ENCODE data around the gene HIVEP3. TPM values are rescaled to one million over a fixed set of nuclear protein-coding genes. Genes with fewer than 3 reads are reported as not detected.

Gene HIVEP3
- total RNA-seq, 1 donor from 2014 or later, result 5.8 TPM

DNA sequence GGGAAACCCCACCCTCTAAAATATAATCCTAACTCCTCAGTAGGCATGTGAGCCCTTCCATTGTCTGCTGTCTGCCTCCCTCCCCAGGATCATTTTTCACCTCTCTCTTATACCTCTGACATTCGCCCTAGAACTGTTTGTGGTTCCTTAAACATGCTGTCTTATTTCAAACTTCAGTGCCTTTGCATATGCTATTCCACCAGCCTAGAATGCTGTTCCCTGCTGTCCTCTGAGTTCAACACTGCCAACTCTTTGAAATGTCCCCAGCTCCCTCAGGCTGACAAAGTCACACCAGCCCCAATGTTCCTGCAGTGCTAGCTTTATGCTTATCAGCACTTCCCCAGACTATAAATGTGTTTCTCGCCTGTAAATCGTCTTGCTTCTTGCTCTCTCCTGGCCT is 119.5 kb downstream of the HIVEP3 start:
- no peaks in the 10 kb centered on the region for H3K36me3 ChIP-seq (ENCODE audit: control insufficient read depth, insufficient read depth, low read length)
- DNase-seq (ENCODE audit: low read depth), result no peak
- TF ChIP-seq, protein P1, sequence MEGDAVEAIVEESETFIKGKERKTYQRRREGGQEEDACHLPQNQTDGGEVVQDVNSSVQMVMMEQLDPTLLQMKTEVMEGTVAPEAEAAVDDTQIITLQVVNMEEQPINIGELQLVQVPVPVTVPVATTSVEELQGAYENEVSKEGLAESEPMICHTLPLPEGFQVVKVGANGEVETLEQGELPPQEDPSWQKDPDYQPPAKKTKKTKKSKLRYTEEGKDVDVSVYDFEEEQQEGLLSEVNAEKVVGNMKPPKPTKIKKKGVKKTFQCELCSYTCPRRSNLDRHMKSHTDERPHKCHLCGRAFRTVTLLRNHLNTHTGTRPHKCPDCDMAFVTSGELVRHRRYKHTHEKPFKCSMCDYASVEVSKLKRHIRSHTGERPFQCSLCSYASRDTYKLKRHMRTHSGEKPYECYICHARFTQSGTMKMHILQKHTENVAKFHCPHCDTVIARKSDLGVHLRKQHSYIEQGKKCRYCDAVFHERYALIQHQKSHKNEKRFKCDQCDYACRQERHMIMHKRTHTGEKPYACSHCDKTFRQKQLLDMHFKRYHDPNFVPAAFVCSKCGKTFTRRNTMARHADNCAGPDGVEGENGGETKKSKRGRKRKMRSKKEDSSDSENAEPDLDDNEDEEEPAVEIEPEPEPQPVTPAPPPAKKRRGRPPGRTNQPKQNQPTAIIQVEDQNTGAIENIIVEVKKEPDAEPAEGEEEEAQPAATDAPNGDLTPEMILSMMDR (IDR thresholded peaks at IDR 0.05; ENCODE audit: insufficient read depth, low read length, poor library complexity, severe bottlenecking), result no peak
- H3K27me3 ChIP-seq (ENCODE audit: control insufficient read depth, insufficient read depth, low read length), result no peaks in the 10 kb centered on the region
- H3K4me3 ChIP-seq (ENCODE audit: low read depth, low read length), result no peak overlapping the region

- Histone ChIP-seq H3K27me3 (ENCODE audit: control insufficient read depth, insufficient read depth, low read length) (no peaks in the 10 kb centered on the region), H3K36me3 (ENCODE audit: control insufficient read depth, insufficient read depth, low read length) (no peaks in the 10 kb centered on the region), H3K4me3 (ENCODE audit: low read depth, low read length) (no peak overlapping the region)
- no peak for DNase-seq (ENCODE audit: low read depth)
- TF ChIP-seq, protein P1 (IDR thresholded peaks at IDR 0.05; ENCODE audit: insufficient read depth, low read length, poor library complexity, severe bottlenecking), result peak; percentile 44
These were observed 123.4 kb downstream of the HIVEP3 start for GRCh38 chr1:41795205-41795762.

DNA sequence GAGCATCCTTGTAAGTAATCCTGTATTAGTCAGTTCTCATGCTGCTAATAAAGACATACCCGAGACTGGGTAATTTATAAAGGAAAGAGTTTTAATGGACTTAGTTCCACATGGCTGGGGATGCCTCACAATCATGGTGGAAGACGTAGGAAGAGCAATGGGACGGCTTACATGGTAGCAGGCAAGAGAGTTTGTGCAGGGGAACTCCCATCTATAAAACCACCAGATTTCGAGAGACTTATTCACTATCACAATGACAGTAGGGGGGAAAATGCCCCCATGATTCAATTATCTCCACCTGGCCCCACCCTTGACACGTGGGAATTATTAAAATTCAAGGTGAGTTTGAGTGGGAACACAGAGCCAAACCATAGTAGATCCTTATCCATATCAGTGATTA is 124.7 kb downstream of the HIVEP3 start:
- no peak overlapping the region for H3K4me3 ChIP-seq (ENCODE audit: low read depth, low read length)
- DNase-seq (ENCODE audit: low read depth), result no peak
- no peaks in the 10 kb centered on the region for H3K27me3 ChIP-seq (ENCODE audit: control insufficient read depth, insufficient read depth, low read length)
- TF ChIP-seq, protein P1 (IDR thresholded peaks at IDR 0.05; ENCODE audit: insufficient read depth, low read length, poor library complexity, severe bottlenecking), result no peak
- H3K36me3 ChIP-seq (ENCODE audit: control insufficient read depth, insufficient read depth, low read length), result no peaks in the 10 kb centered on the region

GRCh38 chr1:41792485-41792770 is 126.3 kb downstream of the HIVEP3 start:
- H3K36me3 ChIP-seq (ENCODE audit: control insufficient read depth, insufficient read depth, low read length), result no peaks in the 10 kb centered on the region
- no peaks in the 10 kb centered on the region for H3K27me3 ChIP-seq (ENCODE audit: control insufficient read depth, insufficient read depth, low read length)
- no peak overlapping the region for H3K4me3 ChIP-seq (ENCODE audit: low read depth, low read length)
- TF ChIP-seq, protein P1 (IDR thresholded peaks at IDR 0.05; ENCODE audit: insufficient read depth, low read length, poor library complexity, severe bottlenecking), result no peak
- DNase-seq (ENCODE audit: low read depth), result no peak

- no peaks in the 10 kb centered on the region for H3K27me3 ChIP-seq (ENCODE audit: control insufficient read depth, insufficient read depth, low read length)
- TF ChIP-seq, protein P1 (IDR thresholded peaks at IDR 0.05; ENCODE audit: insufficient read depth, low read length, poor library complexity, severe bottlenecking), result no peak
- no peaks in the 10 kb centered on the region for H3K36me3 ChIP-seq (ENCODE audit: control insufficient read depth, insufficient read depth, low read length)
- DNase-seq (ENCODE audit: low read depth), result no peak
- H3K4me3 ChIP-seq (ENCODE audit: low read depth, low read length), result no peak overlapping the region
These were observed 126.8 kb downstream of the HIVEP3 start for GRCh38 chr1:41791667-41792484.

DNA sequence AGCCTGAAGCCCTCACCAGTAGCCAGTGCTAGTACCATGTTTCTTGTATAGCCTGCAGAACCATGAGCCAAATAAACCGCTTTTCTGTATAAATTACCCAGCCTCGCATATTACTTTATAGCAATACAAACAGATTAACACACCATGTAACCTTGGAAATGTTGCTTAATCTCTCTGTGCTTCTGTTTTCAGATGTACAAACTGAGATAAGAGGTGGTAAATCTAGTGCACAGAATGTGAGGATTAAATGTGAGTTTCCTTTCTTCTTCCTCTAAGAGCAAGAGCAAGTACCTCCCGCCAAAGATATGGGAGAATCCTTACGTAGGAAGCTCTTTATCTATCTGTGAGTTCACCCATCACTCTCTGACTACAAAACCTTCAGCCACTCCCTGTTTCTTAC is 128.4 kb downstream of the HIVEP3 start:
- H3K27me3 ChIP-seq (ENCODE audit: control insufficient read depth, insufficient read depth, low read length), result no peaks in the 10 kb centered on the region

More for the DNA sequence above, 128.4 kb downstream of the HIVEP3 start:
- TF ChIP-seq, protein P1 (IDR thresholded peaks at IDR 0.05; ENCODE audit: insufficient read depth, low read length, poor library complexity, severe bottlenecking), result no peak
- no peak for DNase-seq (ENCODE audit: low read depth)
- no peaks in the 10 kb centered on the region for H3K36me3 ChIP-seq (ENCODE audit: control insufficient read depth, insufficient read depth, low read length)
- H3K4me3 ChIP-seq (ENCODE audit: low read depth, low read length), result no peak overlapping the region
